GM18858 (cell line): ENCODE measurements around the gene TMBIM6.

Experiments used
- ATAC-seq: cut with Tn5 transposase; IDR thresholded peaks from one replicate; pipeline ENCODE4 v1.9.1; 2021; ENCODE audit not compliant: unreplicated experiment

Gene TMBIM6

DNA sequence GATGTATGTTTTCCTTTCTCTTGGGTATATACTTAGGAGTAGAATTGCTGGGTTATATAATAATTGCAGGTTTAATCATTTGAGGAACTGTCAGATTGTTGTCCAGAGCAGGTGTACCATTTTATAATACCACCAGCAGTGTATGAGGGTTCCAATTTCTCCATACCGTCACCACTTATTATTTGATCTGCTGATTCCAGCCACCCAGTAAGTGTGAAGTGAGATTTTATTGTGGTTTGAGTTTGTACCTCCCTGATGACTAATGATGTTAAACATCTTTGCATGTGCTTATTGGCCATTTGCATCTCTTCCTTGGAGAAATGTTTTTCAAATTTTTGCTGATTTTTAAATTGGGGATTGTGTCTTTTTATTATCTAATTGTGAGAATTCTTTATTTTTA lies 71.8 kb downstream of the TMBIM6 start:
- no peak for ATAC-seq
